Glutamatergic neuron (in vitro differentiated cells): ENCODE results near the gene DMC1. TPM values are rescaled to one million over a fixed set of nuclear protein-coding genes. Genes with fewer than 3 reads are reported as not detected.

Source experiments
- DNase-seq: peaks from one replicate; pipeline ENCODE4 v3.0.0; 2022
- H3K27ac Mint-ChIP-seq: one replicate; pipeline ENCODE4 v1.8.0; 2020; ENCODE audit warnings: mild to moderate bottlenecking, mixed read lengths, inconsistent platforms; ENCODE audit not compliant: unreplicated experiment
- H3K27me3 Mint-ChIP-seq: one replicate; pipeline ENCODE4 v1.8.0; 2020; ENCODE audit warnings: mild to moderate bottlenecking, moderate library complexity, mixed read lengths, inconsistent platforms; ENCODE audit not compliant: unreplicated experiment
- H3K36me3 Mint-ChIP-seq: one replicate; pipeline ENCODE4 v1.8.0; 2020; ENCODE audit warnings: mild to moderate bottlenecking, mixed read lengths, inconsistent platforms; ENCODE audit not compliant: unreplicated experiment
- H3K4me1 Mint-ChIP-seq: one replicate; pipeline ENCODE4 v1.8.0; 2020; ENCODE audit warnings: mild to moderate bottlenecking, low read depth, mixed read lengths, inconsistent platforms; ENCODE audit not compliant: unreplicated experiment
- H3K4me3 Mint-ChIP-seq: one replicate; pipeline ENCODE4 v1.8.0; 2020; ENCODE audit warnings: mild to moderate bottlenecking, mixed read lengths, inconsistent platforms; ENCODE audit not compliant: unreplicated experiment
- H3K9me3 Mint-ChIP-seq: one replicate; pipeline ENCODE4 v1.8.0; 2020; ENCODE audit warnings: mild to moderate bottlenecking, moderate library complexity, mixed read lengths, inconsistent platforms; ENCODE audit not compliant: unreplicated experiment
- total RNA-seq: library from RNA; stranded (reverse); fragmentation: NEBNext Ultra II Directional; extraction: Animal tissue kit (Norgen Biotek cat#: 25700); gene quantifications from one replicate; pipeline ENCODE4 v1.2.1, GENCODE V29; 2021; ENCODE audit not compliant: unreplicated experiment
- TF ChIP-seq, protein P1 (sequence below): fragments of 200-600 bp; sonication (generic); IDR thresholded peaks from one replicate; pipeline ENCODE4 v1.5.0; 2021; ENCODE audit not compliant: partially characterized antibody, unreplicated experiment

Gene DMC1
- total RNA-seq, 1 donor from 2014 or later = 4.2 TPM

DNA sequence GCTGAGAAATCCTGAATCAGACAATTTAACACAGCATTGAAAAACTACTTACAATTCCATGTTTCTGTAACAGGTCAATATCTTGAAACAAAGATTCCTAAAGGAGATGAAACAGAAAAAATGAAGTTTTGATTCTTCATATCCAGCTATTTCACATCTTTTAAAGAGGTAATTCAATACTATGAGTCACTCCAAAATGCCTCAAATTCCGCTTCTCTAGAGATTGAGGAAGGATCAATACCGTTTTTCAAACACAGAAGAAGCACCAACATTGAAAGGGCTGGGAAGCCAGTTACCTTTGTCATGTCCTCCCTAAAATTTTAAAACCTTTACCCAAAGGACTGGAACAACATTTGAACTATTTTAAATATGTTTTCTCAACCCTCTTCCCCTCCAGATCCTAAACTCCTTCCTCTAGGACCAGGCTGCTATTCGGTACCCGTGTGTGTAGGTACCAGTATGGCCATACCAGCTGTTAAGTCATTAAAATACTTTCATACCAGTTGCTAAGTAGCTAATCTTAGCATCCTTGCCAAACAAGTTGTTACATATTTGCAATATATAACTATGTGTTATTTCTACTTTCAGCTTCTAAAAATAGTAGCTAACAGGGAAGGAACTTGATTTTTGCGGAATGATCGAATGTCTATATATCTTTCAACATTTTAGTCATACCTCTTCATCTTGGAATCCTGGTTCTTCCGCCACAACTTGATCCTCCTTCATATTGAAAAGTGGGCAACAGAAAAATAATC is 2.3 kb downstream of the DMC1 start:
- Mint-ChIP-seq H3K9me3 (peaks cover 2% of the 10 kb centered on the region), H3K27me3 (no peaks in the 10 kb centered on the region), H3K4me3 (no peak overlapping the region), H3K36me3 (no peaks in the 10 kb centered on the region), H3K4me1 (peaks cover 9% of the 10 kb centered on the region), H3K27ac (no peak overlapping the region)
- TF ChIP-seq, protein P1, sequence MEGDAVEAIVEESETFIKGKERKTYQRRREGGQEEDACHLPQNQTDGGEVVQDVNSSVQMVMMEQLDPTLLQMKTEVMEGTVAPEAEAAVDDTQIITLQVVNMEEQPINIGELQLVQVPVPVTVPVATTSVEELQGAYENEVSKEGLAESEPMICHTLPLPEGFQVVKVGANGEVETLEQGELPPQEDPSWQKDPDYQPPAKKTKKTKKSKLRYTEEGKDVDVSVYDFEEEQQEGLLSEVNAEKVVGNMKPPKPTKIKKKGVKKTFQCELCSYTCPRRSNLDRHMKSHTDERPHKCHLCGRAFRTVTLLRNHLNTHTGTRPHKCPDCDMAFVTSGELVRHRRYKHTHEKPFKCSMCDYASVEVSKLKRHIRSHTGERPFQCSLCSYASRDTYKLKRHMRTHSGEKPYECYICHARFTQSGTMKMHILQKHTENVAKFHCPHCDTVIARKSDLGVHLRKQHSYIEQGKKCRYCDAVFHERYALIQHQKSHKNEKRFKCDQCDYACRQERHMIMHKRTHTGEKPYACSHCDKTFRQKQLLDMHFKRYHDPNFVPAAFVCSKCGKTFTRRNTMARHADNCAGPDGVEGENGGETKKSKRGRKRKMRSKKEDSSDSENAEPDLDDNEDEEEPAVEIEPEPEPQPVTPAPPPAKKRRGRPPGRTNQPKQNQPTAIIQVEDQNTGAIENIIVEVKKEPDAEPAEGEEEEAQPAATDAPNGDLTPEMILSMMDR = no peak
- DNase-seq = no peak

DNA sequence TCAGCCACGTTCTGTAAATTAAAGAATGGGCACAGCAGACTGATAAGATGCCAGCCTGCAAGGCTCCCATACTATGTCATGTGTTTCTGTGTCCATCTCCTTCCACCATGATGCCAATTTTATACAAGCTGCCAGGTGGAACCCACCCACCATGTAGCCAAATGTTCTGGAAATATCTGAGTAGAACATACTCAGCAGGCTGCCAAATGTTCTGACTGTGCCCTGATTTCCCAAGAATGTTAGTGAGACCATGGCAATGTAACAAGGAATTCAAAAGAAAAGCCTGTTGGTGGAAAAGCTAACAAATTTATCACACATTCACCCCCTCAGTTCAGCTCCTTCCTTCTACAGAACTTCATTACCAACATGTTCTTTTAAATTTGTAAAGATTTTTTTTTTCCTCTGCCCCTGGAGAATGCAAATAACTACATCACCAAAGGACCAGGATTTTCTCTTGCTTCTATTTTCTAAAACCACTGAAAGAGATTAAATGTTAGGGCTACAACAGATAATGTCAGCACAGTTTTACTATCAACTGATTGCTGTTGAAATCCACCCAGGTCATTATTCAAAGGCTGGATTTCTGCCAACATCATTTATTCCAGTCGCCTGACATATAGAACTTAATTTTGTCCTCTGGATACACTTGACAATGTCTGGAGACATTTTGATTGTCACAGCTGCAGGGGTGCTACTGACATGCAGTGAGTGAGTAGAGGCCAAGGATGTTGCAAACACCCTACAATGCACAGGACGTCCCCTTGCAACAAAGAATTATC is 3.1 kb downstream of the DMC1 start:
- TF ChIP-seq, protein P1 = no peak
- Mint-ChIP-seq H3K36me3 (no peaks in the 10 kb centered on the region), H3K27ac (no peak overlapping the region), H3K9me3 (peaks cover 2% of the 10 kb centered on the region), H3K27me3 (no peaks in the 10 kb centered on the region), H3K4me3 (no peak overlapping the region), H3K4me1 (peaks cover 9% of the 10 kb centered on the region)
- DNase-seq = no peak

DNA sequence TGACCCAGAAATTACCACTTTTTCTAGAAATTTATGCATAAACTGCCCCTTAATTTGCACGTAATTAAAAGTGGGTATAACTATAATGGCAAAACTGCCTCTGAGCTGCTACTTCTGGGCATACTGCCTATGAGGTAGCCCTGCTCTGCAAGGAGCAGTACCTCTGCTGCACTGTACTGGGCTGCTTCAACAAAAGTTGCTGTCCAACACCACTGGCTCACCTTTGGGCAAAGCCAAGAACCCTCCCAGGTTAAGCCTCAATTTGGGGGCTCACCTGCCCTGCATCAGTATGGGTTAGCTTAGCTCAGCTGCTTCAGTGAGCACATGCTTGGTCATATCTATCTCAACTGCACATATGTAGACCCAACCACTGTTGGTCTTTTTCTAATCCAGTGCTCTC is 4.5 kb downstream of the DMC1 start:
- TF ChIP-seq, protein P1 = no peak
- Mint-ChIP-seq H3K9me3 (peaks cover 2% of the 10 kb centered on the region), H3K27ac (no peak overlapping the region), H3K4me1 (peaks cover 5% of the 10 kb centered on the region), H3K27me3 (no peaks in the 10 kb centered on the region), H3K36me3 (no peaks in the 10 kb centered on the region), H3K4me3 (no peak overlapping the region)
- DNase-seq = no peak

DNA sequence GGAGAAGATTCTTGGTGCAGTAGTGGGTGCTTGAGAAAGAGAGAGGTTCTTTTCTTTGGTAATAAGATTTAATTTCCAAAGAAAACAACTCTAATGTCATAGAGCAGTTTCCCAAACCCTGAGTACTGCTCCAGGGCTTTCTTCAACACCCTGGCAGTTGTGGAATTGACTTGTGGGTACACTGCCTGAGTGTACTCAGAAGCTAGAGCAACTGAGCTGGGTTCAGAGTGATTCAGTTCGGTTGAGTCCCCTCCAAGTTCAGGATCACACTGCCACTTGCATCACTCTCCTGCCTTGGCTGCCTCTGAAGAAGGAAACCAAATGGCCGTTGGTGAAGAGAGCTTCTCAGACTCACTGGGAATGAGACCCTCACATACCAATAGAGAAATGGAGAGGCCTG is 5.3 kb downstream of the DMC1 start:
- Mint-ChIP-seq H3K27me3 (no peaks in the 10 kb centered on the region), H3K27ac (no peak overlapping the region), H3K36me3 (no peaks in the 10 kb centered on the region), H3K4me1 (peaks cover 5% of the 10 kb centered on the region), H3K4me3 (no peak overlapping the region), H3K9me3 (peaks cover 2% of the 10 kb centered on the region)
- DNase-seq = no peak
- TF ChIP-seq, protein P1 = no peak

DNA sequence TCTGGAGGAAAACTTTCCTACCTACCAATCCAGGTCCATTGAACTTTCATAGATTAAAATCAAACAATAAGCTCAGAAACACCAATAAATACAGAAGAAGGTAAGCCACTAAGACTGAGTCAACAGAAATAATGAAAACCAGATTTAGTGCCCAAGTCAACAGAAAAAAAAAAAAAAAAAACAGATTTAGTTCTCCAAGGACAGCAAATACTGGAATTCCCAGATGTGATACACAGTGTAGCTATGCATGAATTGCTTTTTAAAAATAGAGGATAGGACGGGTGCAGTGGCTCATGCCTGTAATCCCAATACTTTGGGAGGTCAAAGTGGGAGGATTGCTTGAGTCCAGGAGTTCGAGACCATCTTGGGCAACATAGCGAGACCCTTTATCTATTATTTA is 15.7 kb downstream of the DMC1 start:
- TF ChIP-seq, protein P1 = no peak
- no peak overlapping the region for H3K27ac Mint-ChIP-seq
- no peak overlapping the region for H3K4me3 Mint-ChIP-seq
- H3K27me3 Mint-ChIP-seq = no peaks in the 10 kb centered on the region
- H3K36me3 Mint-ChIP-seq = no peaks in the 10 kb centered on the region
- no peak for DNase-seq
- no peaks in the 10 kb centered on the region for H3K9me3 Mint-ChIP-seq
- H3K4me1 Mint-ChIP-seq = no peaks in the 10 kb centered on the region
